SK-N-SH treated with all-trans-retinoic acid at 6 μM for 48 hours (cell line): Measurements from ENCODE around the gene C2orf15.

Experiments
- PPARA ChIP-seq: fragments of 250-450 bp; sonication (Bioruptor Pico); IDR thresholded peaks from 2 replicates; pipeline ENCODE4 v1.5.0; 2020; ENCODE audit warnings: mild to moderate bottlenecking, borderline replicate concordance
- ZFP30 ChIP-seq: fragments of 450-650 bp; formaldehyde crosslinking; IDR thresholded peaks from 2 replicates; pipeline ENCODE4 v1.5.0; 2022; ENCODE audit warnings: mild to moderate bottlenecking, moderate library complexity
- TF ChIP-seq, protein P1 (sequence below): fragments of 250-450 bp; sonication (Bioruptor Pico); IDR thresholded peaks from 2 replicates; pipeline ENCODE4 v1.5.1; 2020; ENCODE audit warnings: low read depth, mild to moderate bottlenecking, moderate library complexity

DNA sequence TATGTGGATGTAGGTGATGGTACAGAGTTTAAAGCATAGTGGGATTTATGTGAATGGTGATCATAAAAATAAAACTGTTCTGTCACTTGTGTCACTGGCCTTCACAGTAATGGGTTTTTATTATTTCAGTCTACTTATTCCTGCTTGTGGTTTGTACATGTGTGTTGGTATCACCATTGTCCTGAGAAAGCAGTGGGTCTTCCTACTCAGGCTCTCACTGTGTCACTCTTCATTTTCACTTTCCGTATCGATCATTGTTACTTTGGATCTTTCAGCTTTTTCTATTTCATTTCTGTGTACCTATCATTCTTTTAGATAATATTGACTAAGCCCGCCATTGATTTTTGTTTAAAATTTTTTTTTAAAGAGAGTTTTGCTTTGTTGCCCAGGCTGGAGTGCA is 46.9 kb downstream of the C2orf15 start:
- TF ChIP-seq, protein P1, sequence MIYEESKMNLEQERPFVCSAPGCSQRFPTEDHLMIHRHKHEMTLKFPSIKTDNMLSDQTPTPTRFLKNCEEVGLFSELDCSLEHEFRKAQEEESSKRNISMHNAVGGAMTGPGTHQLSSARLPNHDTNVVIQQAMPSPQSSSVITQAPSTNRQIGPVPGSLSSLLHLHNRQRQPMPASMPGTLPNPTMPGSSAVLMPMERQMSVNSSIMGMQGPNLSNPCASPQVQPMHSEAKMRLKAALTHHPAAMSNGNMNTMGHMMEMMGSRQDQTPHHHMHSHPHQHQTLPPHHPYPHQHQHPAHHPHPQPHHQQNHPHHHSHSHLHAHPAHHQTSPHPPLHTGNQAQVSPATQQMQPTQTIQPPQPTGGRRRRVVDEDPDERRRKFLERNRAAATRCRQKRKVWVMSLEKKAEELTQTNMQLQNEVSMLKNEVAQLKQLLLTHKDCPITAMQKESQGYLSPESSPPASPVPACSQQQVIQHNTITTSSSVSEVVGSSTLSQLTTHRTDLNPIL, result no peak
- TF ChIP-seq PPARA (CRISPR knock-in tag) (no peak), ZFP30 (no peak)
